GM23248 (cell line): Measurements from ENCODE around the gene CSPG5. TPM values are rescaled to one million over a fixed set of nuclear protein-coding genes. Genes with fewer than 3 reads are reported as not detected.

Source experiments
- DNase-seq: peaks from one replicate; pipeline ENCODE4 v3.0.0-alpha.2; 2015
- H2AFZ ChIP-seq: fragments of 200-600 bp; sonication (generic); 2 replicates; pipeline ENCODE4 v1.6.1; 2016; ENCODE audit warnings: antibody characterized with exemption
- H3F3A ChIP-seq: fragments of 200-600 bp; sonication (generic); 2 replicates; pipeline ENCODE4 v1.6.1; 2016; ENCODE audit warnings: mild to moderate bottlenecking, antibody characterized with exemption, mixed run types; ENCODE audit not compliant: insufficient read depth
- H3K27ac ChIP-seq: fragments of 200-600 bp; sonication (generic); 2 replicates; pipeline ENCODE4 v1.5.1; 2016; ENCODE audit warnings: mild to moderate bottlenecking
- H3K27me3 ChIP-seq: fragments of 200-600 bp; sonication (generic); replicated peaks from 2 replicates; pipeline ENCODE4 v1.6.1; 2016; ENCODE audit warnings: mild to moderate bottlenecking; ENCODE audit not compliant: insufficient read depth
- H3K36me3 ChIP-seq: fragments of 200-600 bp; sonication (generic); 2 replicates; pipeline ENCODE4 v1.6.1; 2016; ENCODE audit warnings: low read depth, mild to moderate bottlenecking
- H3K4me1 ChIP-seq: fragments of 200-600 bp; sonication (generic); 2 replicates; pipeline ENCODE4 v1.6.1; 2016; ENCODE audit warnings: mild to moderate bottlenecking; ENCODE audit not compliant: insufficient read depth
- H3K4me2 ChIP-seq: fragments of 200-600 bp; sonication (generic); one replicate; pipeline ENCODE4 v1.6.1; 2016; ENCODE audit warnings: mild to moderate bottlenecking; ENCODE audit not compliant: unreplicated experiment
- H3K4me3 ChIP-seq: fragments of 200-600 bp; sonication (generic); 2 replicates; pipeline ENCODE4 v1.5.1; 2016; ENCODE audit warnings: mild to moderate bottlenecking
- H3K79me2 ChIP-seq: fragments of 200-600 bp; sonication (generic); 2 replicates; pipeline ENCODE4 v1.6.1; 2016; ENCODE audit warnings: mild to moderate bottlenecking; ENCODE audit not compliant: insufficient read depth
- H3K9ac ChIP-seq: fragments of 200-600 bp; sonication (generic); 2 replicates; pipeline ENCODE4 v1.6.1; 2016; ENCODE audit warnings: mild to moderate bottlenecking
- H3K9me2 ChIP-seq: fragments of 200-600 bp; sonication (generic); 2 replicates; pipeline ENCODE4 v1.6.1; 2016; ENCODE audit warnings: mixed run types, mild to moderate bottlenecking, moderate library complexity; ENCODE audit not compliant: insufficient read depth
- H3K9me3 ChIP-seq: fragments of 200-600 bp; sonication (generic); one replicate; pipeline ENCODE4 v1.6.1; 2017; ENCODE audit warnings: low read depth
- H4K20me1 ChIP-seq: fragments of 200-600 bp; sonication (generic); 2 replicates; pipeline ENCODE4 v1.6.0; 2016; ENCODE audit not compliant: insufficient read depth
- EZH2 ChIP-seq: fragments of 200-600 bp; sonication (generic); IDR thresholded peaks from 2 replicates; pipeline ENCODE4 v1.6.1; 2018; ENCODE audit warnings: antibody characterized with exemption, mild to moderate bottlenecking; ENCODE audit not compliant: insufficient read depth, poor library complexity, severe bottlenecking
- EZH2phosphoT487 ChIP-seq: fragments of 200-600 bp; sonication (generic); IDR thresholded peaks from 2 replicates; pipeline ENCODE4 v1.6.1; 2018; ENCODE audit warnings: antibody characterized with exemption, moderate library complexity, mild to moderate bottlenecking, low read depth; ENCODE audit not compliant: insufficient read depth
- WGBS, 2 experiments: methylation state at CpG; one replicate each; pipeline ENCODE4 v1.1.6; 2015 to 2017; ENCODE audit warnings: low lambda C conversion rate in 2 of 2, low coverage in 1 of 2; ENCODE audit errors: missing lambda C conversion rate in 2 of 2; 5-methylcytosine and 5-hydroxymethylcytosine counted together
- in situ Hi-C: fragments of 300-500 bp; cut with MboI; formaldehyde crosslinking; loops from 2 replicates; pipeline ENCODE4 v1.15.0; 2020
- polyA plus RNA-seq: library from polyadenylated mRNA; unstranded; fragments of >200 nt; fragmentation: Nextera tagmentation; extraction: Ambion mirVana; gene quantifications from 2 replicates; pipeline ENCODE4 v1.2.1, GENCODE V29; 2016
- total RNA-seq: library from RNA; depleted of rRNA; stranded (reverse); fragments of >200 nt; shearing (Covaris generic); gene quantifications from 2 replicates; pipeline ENCODE4 v1.2.3, GENCODE V29; 2014

The CSPG5 gene
- total and polyA plus RNA-seq, 2 experiments from 2014 or later = 0.54 TPM; not detected in 1

DNA sequence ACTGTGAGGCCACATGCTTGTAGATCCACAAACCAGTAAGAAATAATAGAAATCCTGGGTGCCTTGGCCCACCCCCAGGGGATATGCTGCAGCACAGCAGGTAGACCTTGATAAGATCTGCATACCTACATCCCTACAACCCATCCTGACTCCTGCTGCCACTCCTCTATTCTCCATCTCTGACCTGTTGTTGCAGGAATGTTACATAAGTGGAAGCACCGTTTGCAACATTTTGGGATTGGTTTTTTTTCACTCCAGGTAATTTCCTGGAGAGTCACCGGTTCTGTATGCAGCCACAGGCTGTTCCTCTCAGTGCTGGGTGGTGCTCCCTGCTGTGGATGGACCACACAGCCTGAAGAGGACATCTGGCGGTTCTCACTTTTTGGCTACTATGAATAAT, 16.1 kb upstream of the CSPG5 start:
- in situ Hi-C loops = no loop called here
- H3K4me3 ChIP-seq = no peak overlapping the region
- H3K4me2 ChIP-seq = no peak overlapping the region
- no peaks in the 10 kb centered on the region for H3K9me2 ChIP-seq
- no peaks in the 10 kb centered on the region for H4K20me1 ChIP-seq
- WGBS, 2 experiments = 72 to 73% methylated on average over 3 of the region's 3 CpGs
- H3K4me1 ChIP-seq = no peaks in the 10 kb centered on the region
- no peaks in the 10 kb centered on the region; the same call in 1 of the 2 replicates for H3K79me2 ChIP-seq
- H3K27me3 ChIP-seq = no peaks in the 10 kb centered on the region
- no peak overlapping the region for H3K9ac ChIP-seq
- no peaks in the 10 kb centered on the region for H3F3A ChIP-seq
- H2AFZ ChIP-seq = no peak overlapping the region
- H3K36me3 ChIP-seq = 0 out of 2 replicates have a peak, but pooled peaks cover under 1% of the 10 kb centered on the region
- no peak for TF ChIP-seq EZH2
- TF ChIP-seq EZH2phosphoT487 = no peak
- H3K9me3 ChIP-seq = no peaks in the 10 kb centered on the region
- no peak overlapping the region for H3K27ac ChIP-seq
- no peak for DNase-seq

DNA sequence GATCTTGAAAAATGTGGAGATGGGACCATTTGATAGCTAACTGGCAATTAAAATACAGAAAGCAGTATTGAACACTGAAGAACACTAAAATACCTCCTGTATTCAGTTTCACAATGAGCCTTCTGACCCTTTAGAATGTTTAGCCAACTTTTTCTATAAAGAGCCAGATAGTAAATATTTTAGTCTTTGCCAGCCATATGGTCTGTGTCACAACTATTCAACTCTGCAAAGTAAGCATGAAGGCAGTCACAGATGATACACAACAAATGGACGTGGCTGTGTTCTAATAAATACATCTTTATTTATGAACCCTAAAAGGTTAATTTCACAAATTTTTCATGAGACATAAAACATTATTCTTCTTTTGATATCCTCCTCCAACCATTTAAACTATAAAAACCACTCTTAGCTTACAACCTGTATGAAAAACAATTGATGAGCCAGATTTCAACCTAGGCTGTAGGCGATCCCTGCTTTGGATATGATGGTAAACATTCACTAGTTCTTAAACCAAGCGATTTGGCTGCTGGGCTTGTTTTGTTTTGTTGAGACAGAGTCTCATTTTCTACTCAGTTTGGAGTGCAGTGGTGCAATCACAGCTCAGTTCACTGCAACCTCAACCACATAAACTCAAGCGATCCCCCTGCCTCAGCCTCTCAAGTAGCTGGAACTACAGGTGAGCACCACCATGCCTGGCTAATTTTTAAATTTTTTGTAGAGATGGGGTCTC, 13.6 kb upstream of the CSPG5 start:
- DNase-seq = no peak
- in situ Hi-C loops = no loop called here

GRCh38 chr3:47590216-47590615, 11.6 kb upstream of the CSPG5 start:
- no peak overlapping the region for H2AFZ ChIP-seq
- H3K9me2 ChIP-seq = no peaks in the 10 kb centered on the region
- no peaks in the 10 kb centered on the region for H3F3A ChIP-seq
- peaks cover 20% of the 10 kb centered on the region; the same call in 1 of the 2 replicates for H3K36me3 ChIP-seq
- no peaks in the 10 kb centered on the region for H3K79me2 ChIP-seq
- no peak overlapping the region for H3K4me2 ChIP-seq
- 97 to 98% methylated on average over 2 of the region's 2 CpGs for WGBS, 2 experiments
- H3K9ac ChIP-seq = no peak overlapping the region
- no peak overlapping the region for H3K27ac ChIP-seq
- in situ Hi-C loops = no loop called here
- no peaks in the 10 kb centered on the region for H3K27me3 ChIP-seq
- no peaks in the 10 kb centered on the region for H3K4me1 ChIP-seq
- H3K9me3 ChIP-seq = no peaks in the 10 kb centered on the region
- DNase-seq = no peak
- no peak for TF ChIP-seq EZH2phosphoT487
- TF ChIP-seq EZH2 = no peak
- H4K20me1 ChIP-seq = no peaks in the 10 kb centered on the region
- no peak overlapping the region for H3K4me3 ChIP-seq

More for the DNA sequence above, 13.6 kb upstream of the CSPG5 start:
- 79 to 84% methylated on average over 4 of the region's 4 CpGs for WGBS, 2 experiments
- Histone ChIP-seq H3F3A (no peaks in the 10 kb centered on the region), H2AFZ (no peak overlapping the region), H3K27me3 (no peaks in the 10 kb centered on the region), H3K4me2 (no peak overlapping the region), H3K9me2 (no peaks in the 10 kb centered on the region), H3K4me3 (no peak overlapping the region), H3K9ac (no peak overlapping the region), H3K9me3 (no peaks in the 10 kb centered on the region), H3K27ac (no peak overlapping the region), H4K20me1 (no peaks in the 10 kb centered on the region), H3K36me3 (peaks cover 10% of the 10 kb centered on the region; the same call in 1 of the 2 replicates), H3K79me2 (no peaks in the 10 kb centered on the region), H3K4me1 (no peaks in the 10 kb centered on the region)
- no peak for TF ChIP-seq EZH2
- TF ChIP-seq EZH2phosphoT487 = no peak

GRCh38 chr3:47588587-47588986, 9.9 kb upstream of the CSPG5 start:
- H3K4me2 ChIP-seq = no peak overlapping the region
- H3K27ac ChIP-seq = no peak overlapping the region
- 0 out of 2 replicates have a peak, but pooled peaks cover 5% of the 10 kb centered on the region for H3F3A ChIP-seq
- no peaks in the 10 kb centered on the region for H3K9me2 ChIP-seq
- WGBS, 2 experiments = 98 to 100% methylated on average over 2 to 4 of the region's 4 CpGs
- H4K20me1 ChIP-seq = no peaks in the 10 kb centered on the region
- no peak overlapping the region for H2AFZ ChIP-seq
- H3K4me3 ChIP-seq = no peak overlapping the region
- H3K36me3 ChIP-seq = peaks cover 20% of the 10 kb centered on the region; the same call in 1 of the 2 replicates
- H3K4me1 ChIP-seq = no peaks in the 10 kb centered on the region
- in situ Hi-C loops = no loop called here
- H3K9me3 ChIP-seq = no peaks in the 10 kb centered on the region
- no peaks in the 10 kb centered on the region for H3K27me3 ChIP-seq
- no peak for DNase-seq
- no peak overlapping the region for H3K9ac ChIP-seq
- H3K79me2 ChIP-seq = no peaks in the 10 kb centered on the region
- TF ChIP-seq EZH2 = no peak
- no peak for TF ChIP-seq EZH2phosphoT487
